ENCODE results near the gene ZNF586. TPM values are rescaled to one million over a fixed set of nuclear protein-coding genes. Genes with fewer than 3 reads are reported as not detected.

Gene ZNF586
- total and polyA plus RNA-seq, 10 of the 15 experiments (the other 5 are each of a cell fraction or from before 2014, with no cell fraction given): 3.9 to 24.2 (median 15.0) TPM

DNA sequence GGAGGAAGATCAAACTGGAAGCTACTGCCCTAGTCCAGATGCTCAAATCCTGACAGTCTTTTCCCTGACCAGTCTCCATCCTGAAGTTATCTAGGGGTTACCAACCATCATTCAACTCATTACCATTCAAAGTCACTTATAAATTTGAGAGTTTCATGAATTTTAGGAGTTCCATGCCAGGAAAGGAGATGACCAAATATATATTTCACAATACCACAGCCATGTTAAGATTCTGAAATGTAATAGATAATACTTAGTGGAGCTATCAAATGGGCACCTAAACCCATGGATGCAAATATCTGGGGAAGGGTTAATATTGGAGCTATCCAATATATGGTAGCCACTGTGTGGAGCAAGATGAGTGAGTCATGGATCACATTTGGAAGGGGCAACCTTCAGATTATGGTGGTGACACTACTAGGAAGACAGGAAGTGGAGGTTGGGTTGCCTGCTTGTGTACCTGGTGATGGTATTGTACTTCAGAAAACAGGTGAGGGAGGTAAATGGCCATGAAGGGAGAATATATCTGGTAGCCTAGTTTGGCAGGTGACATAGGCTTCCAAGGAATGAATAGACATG lies 18.7 kb downstream of the ZNF586 start:
- CTCF ChIA-PET: no interaction called here
- POLR2A ChIA-PET: no interaction called here
- Histone ChIP-seq H3K27ac (ENCODE audit: control insufficient read depth, insufficient read depth) (no peak overlapping the region), H3K4me3 (no peak overlapping the region), H3K9me3 (replicated peaks; ENCODE audit: control insufficient read depth, insufficient read depth, low read length) (peaks cover 19% of the 10 kb centered on the region; the same call in 2 of the 3 replicates), H4K20me1 (ENCODE audit: control insufficient read depth, insufficient read depth) (no peaks in the 10 kb centered on the region), H3K36me3 (ENCODE audit: control insufficient read depth in 2 of 2, insufficient read depth in 2 of 2, low read length in 1 of 2) (peaks cover 3 to 8% of the 10 kb centered on the region in 2 experiments; a peak in 3 of 4 replicates), H3K9ac (ENCODE audit: control insufficient read depth, insufficient read depth, low read length) (no peak overlapping the region), H3K4me1 (ENCODE audit: control insufficient read depth, insufficient read depth, low read length) (no peaks in the 10 kb centered on the region), H3K79me2 (ENCODE audit: control insufficient read depth, insufficient read depth, low read length) (no peaks in the 10 kb centered on the region; the same call in 1 of the 2 replicates), H3K4me2 (ENCODE audit: control insufficient read depth, insufficient read depth) (no peak overlapping the region), H3K27me3 (replicated peaks in 1 of 2; ENCODE audit: control insufficient read depth in 2 of 2, insufficient read depth in 2 of 2, low read length in 1 of 2) (no peaks in the 10 kb centered on the region), H2AFZ (ENCODE audit: control insufficient read depth, low read depth, low read length) (no peak overlapping the region)
- SMC1A ChIA-PET (ENCODE audit: uncharacterized antibody, unreplicated experiment): no interaction called here
- in situ Hi-C loops (cut with MboI): no loop called here
- RAD21 ChIA-PET (ENCODE audit: unreplicated experiment): no interaction called here
- DNase-seq (ENCODE audit: low read depth, low spot score) (no peak), FAIRE-seq (no peak), ATAC-seq (no peak)
- TF ChIP-seq, protein P1, sequence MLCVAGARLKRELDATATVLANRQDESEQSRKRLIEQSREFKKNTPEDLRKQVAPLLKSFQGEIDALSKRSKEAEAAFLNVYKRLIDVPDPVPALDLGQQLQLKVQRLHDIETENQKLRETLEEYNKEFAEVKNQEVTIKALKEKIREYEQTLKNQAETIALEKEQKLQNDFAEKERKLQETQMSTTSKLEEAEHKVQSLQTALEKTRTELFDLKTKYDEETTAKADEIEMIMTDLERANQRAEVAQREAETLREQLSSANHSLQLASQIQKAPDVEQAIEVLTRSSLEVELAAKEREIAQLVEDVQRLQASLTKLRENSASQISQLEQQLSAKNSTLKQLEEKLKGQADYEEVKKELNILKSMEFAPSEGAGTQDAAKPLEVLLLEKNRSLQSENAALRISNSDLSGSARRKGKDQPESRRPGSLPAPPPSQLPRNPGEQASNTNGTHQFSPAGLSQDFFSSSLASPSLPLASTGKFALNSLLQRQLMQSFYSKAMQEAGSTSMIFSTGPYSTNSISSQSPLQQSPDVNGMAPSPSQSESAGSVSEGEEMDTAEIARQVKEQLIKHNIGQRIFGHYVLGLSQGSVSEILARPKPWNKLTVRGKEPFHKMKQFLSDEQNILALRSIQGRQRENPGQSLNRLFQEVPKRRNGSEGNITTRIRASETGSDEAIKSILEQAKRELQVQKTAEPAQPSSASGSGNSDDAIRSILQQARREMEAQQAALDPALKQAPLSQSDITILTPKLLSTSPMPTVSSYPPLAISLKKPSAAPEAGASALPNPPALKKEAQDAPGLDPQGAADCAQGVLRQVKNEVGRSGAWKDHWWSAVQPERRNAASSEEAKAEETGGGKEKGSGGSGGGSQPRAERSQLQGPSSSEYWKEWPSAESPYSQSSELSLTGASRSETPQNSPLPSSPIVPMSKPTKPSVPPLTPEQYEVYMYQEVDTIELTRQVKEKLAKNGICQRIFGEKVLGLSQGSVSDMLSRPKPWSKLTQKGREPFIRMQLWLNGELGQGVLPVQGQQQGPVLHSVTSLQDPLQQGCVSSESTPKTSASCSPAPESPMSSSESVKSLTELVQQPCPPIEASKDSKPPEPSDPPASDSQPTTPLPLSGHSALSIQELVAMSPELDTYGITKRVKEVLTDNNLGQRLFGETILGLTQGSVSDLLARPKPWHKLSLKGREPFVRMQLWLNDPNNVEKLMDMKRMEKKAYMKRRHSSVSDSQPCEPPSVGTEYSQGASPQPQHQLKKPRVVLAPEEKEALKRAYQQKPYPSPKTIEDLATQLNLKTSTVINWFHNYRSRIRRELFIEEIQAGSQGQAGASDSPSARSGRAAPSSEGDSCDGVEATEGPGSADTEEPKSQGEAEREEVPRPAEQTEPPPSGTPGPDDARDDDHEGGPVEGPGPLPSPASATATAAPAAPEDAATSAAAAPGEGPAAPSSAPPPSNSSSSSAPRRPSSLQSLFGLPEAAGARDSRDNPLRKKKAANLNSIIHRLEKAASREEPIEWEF (IDR thresholded peaks at IDR 0.05; ENCODE audit: insufficient replicate concordance, low read depth, low read length): no peak
- TF ChIP-seq MEF2A (IDR thresholded peaks at IDR 0.05; ENCODE audit: insufficient read depth, low read depth, low read length): no peak
- TF ChIP-seq, protein P2, sequence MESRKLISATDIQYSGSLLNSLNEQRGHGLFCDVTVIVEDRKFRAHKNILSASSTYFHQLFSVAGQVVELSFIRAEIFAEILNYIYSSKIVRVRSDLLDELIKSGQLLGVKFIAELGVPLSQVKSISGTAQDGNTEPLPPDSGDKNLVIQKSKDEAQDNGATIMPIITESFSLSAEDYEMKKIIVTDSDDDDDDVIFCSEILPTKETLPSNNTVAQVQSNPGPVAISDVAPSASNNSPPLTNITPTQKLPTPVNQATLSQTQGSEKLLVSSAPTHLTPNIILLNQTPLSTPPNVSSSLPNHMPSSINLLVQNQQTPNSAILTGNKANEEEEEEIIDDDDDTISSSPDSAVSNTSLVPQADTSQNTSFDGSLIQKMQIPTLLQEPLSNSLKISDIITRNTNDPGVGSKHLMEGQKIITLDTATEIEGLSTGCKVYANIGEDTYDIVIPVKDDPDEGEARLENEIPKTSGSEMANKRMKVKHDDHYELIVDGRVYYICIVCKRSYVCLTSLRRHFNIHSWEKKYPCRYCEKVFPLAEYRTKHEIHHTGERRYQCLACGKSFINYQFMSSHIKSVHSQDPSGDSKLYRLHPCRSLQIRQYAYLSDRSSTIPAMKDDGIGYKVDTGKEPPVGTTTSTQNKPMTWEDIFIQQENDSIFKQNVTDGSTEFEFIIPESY (IDR thresholded peaks at IDR 0.05): no peak
- no peak for TF ChIP-seq SUZ12 (IDR thresholded peaks at IDR 0.05; ENCODE audit: unreplicated experiment)
- no peak for TF ChIP-seq TCF7 (IDR thresholded peaks at IDR 0.05; ENCODE audit: borderline replicate concordance)
- no peak for TF ChIP-seq NFYB (IDR thresholded peaks at IDR 0.05; ENCODE audit: insufficient read depth, low read depth, low read length)
- no peak for TF ChIP-seq SMARCA5 (IDR thresholded peaks at IDR 0.05)
- no peak for TF ChIP-seq SRF (IDR thresholded peaks at IDR 0.05; ENCODE audit: low read depth in 2 of 2, low read length in 2 of 2)
- TF ChIP-seq, protein P3, sequence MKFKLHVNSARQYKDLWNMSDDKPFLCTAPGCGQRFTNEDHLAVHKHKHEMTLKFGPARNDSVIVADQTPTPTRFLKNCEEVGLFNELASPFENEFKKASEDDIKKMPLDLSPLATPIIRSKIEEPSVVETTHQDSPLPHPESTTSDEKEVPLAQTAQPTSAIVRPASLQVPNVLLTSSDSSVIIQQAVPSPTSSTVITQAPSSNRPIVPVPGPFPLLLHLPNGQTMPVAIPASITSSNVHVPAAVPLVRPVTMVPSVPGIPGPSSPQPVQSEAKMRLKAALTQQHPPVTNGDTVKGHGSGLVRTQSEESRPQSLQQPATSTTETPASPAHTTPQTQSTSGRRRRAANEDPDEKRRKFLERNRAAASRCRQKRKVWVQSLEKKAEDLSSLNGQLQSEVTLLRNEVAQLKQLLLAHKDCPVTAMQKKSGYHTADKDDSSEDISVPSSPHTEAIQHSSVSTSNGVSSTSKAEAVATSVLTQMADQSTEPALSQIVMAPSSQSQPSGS (IDR thresholded peaks at IDR 0.05; ENCODE audit: low read length): no peak
- TF ChIP-seq NBN (IDR thresholded peaks at IDR 0.05): no peak
- TF ChIP-seq, protein P4, sequence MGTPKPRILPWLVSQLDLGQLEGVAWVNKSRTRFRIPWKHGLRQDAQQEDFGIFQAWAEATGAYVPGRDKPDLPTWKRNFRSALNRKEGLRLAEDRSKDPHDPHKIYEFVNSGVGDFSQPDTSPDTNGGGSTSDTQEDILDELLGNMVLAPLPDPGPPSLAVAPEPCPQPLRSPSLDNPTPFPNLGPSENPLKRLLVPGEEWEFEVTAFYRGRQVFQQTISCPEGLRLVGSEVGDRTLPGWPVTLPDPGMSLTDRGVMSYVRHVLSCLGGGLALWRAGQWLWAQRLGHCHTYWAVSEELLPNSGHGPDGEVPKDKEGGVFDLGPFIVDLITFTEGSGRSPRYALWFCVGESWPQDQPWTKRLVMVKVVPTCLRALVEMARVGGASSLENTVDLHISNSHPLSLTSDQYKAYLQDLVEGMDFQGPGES (IDR thresholded peaks at IDR 0.05): no peak
- TF ChIP-seq, protein P5, sequence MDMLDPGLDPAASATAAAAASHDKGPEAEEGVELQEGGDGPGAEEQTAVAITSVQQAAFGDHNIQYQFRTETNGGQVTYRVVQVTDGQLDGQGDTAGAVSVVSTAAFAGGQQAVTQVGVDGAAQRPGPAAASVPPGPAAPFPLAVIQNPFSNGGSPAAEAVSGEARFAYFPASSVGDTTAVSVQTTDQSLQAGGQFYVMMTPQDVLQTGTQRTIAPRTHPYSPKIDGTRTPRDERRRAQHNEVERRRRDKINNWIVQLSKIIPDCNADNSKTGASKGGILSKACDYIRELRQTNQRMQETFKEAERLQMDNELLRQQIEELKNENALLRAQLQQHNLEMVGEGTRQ (IDR thresholded peaks at IDR 0.05; ENCODE audit: borderline replicate concordance, low read depth, low read length): no peak
- TF ChIP-seq NR2C2 (IDR thresholded peaks at IDR 0.05; ENCODE audit: borderline replicate concordance, control insufficient read depth, insufficient read length, low read depth): no peak
- no peak for TF ChIP-seq CBFB (IDR thresholded peaks at IDR 0.05; ENCODE audit: low read depth)
- TSS peak; percentile 16 for BruUV-seq (replicated peaks)
- intact Hi-C loops (cut with micrococcal nuclease; ENCODE audit: unreplicated experiment): no loop called here
